DMS114 treated with DMSO at 0.1 percent for 48 hours (cell line): ENCODE data around the gene APH1A.
A peak's percentile ranks its signal among the peaks of the same experiment; 100 is the strongest.
"Not testable (repeated sequence)": the region's sequence is repeated elsewhere in the genome, so short reads cannot be mapped to it uniquely, and the experiment has no call there.

Experiments
- DNase-seq: peaks from one replicate; lab custom pipeline; 2025; ENCODE audit not compliant: unreplicated experiment; lab: John Stamatoyannopoulos, UW

The APH1A gene

DNA sequence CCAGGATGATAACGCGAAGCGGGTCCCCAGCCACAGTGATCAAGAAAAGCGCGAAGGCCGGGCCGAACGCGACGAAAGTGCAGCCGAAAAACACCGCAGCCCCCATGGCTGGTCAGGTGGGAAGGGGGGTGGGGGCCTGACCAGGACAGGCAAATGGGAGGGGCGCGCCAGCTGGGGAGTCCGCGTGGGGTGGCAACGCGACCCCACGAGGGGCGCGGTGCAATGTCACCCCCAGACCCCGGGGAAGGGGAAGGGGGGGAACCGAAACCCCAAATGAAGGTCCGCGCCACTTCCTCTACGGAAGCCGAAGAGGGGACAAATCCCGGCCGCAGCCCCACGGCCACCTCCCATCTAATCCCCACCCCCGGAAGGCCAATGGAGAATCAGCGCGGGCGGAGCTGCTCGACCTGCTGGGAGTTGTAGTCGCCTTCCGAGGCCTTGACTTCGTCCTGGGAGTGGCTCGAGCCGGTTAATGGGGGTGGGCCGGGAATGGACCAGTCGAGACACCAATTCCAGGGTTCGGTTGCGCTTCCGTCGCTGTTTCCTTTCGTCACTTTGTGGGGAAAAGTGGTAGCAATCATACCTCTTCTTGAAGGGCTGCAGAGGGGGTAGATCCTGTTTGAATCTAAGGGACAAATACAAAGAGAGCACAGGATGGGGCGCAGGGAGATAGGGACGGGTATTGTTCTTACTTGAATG, at the start of gene APH1A:
Gene APH1A, minus strand, starts transcription at position 312 of the 699 bp plus-strand sequence. Its CDS starts 206 bp downstream, at position 106.
- DNase-seq: peak; percentile 99

DNA sequence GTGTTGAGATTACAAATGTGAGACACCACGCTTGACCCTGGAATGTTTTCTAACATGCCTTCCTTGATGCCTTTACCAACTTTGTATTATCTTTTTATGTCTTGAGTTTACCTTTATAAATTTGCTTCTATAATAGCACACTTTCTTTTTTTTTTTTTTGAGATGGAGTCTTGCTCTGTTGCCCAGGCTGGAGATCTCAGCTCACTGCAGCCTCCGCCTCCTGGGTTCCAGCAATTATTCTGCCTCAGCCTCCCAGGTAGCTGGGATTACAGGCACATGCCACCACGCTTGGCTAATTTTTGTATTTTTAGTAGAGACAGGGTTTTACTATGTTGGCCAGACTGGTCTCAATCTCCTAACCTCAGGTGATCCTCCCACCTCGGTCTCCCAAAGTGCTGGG, 45.9 kb upstream of the APH1A start:
- DNase-seq: not testable (repeated sequence)

DNA sequence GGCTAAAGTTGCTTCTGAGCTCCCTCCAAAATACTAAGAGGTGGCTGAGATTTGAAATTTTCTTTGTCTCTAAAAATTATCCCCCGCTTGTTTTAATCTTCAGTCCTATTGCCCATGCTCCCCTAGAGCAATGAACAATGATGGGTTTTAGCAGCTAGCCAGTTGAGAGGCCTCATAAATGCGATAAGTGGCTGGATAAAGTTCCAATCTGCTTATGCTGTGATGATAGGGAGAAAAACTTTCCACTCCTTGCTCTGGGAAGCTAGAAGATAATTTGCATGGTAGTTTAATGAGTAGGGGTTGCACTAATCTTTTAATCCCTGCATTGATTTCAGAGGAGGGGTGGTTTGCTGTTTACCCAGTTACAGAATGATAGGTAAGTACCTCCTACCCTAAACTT, 42.9 kb upstream of the APH1A start:
- no peak for DNase-seq

DNA sequence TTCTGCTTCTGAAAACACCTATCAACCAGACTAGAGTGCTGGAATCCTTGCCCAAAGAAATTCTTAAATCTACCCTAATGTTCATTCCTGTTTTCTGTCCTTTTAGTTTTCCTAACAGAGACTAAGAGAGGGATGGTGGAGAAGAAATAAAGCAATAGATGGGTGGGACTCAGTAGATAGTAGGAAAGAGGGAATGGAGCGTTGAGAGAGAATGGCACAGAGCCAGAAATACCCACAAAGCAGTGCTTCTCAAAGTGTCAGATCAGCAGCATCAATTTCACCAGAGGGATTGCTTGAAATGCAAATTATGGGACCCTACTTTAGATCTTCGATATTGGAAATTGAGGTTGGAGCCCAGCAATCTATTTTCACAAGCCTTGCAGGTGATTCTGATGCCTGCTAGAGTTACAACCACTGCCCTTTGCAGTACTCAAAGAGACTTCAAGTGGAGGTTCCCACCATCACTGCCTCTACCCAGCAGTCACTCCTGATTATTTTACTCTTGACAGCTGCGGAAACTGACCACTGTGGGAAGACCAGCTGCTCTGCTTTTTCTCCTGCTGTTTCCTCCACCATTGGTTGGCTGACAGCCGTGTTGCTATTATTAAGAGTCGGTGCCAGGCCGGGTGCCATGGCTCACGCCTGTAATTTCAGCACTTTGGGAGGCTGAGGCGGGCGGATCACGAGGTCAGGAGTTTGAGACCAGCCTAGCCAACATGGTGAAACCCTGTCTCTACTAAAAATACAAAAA, 41.1 kb upstream of the APH1A start:
- DNase-seq: no peak

DNA sequence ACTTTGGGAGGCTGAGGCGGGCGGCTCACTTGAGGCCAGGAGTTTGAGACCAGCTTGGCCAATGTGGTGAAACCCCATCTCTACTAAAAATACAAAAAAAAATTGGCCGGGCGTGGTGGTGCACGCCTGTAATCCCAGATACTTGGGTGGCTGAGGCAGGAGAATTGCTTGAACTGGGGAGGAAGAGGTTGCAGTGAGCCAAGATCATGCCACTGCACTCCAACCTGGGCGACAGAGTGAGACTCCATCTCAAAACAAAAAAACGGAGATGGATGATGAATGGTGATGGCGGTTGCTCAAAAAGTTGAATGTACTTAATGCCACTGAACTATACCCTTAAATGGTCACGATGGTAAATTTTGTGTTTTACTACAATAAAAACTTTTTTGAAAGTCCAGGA, 39.8 kb upstream of the APH1A start:
- not testable (repeated sequence) for DNase-seq

DNA sequence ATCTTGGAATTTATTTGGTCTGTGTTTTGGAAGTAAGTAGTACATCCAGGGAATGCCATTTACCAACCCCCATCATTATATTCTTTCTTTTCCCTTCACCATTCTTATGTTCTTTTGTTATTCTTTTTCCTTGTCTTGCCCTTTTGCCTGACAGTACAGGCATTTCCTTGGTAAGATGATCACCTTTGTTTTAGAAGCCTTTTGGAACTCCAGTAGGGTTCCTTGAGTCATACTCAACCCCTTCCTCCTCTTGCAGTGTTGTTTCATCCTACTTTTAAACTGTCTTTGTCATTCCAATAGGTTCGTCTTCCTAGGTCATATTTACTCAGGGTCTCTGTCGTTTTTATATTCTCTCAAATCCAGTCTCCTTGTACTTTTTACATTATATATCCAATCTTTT, 34.1 kb upstream of the APH1A start:
- DNase-seq: no peak

DNA sequence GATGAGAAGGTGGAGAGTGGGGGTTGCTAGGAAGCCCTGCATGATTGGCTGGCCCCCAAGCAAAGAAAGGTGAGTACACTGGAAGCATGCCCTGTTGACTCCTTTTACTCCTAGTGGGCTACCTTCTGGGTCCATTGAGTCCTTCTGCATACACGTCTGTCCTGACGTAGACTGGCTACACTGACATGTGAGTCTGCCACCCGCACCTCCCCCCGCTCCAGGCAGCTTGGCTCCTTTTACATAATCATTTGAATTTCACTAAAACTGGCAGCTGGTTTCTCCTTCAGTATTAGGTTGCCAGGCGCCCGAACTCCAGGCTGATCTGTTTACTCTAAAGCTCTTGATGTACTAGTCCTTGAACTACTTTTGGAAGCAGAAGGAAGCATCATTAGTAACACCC, 33.5 kb upstream of the APH1A start:
- DNase-seq: no peak

DNA sequence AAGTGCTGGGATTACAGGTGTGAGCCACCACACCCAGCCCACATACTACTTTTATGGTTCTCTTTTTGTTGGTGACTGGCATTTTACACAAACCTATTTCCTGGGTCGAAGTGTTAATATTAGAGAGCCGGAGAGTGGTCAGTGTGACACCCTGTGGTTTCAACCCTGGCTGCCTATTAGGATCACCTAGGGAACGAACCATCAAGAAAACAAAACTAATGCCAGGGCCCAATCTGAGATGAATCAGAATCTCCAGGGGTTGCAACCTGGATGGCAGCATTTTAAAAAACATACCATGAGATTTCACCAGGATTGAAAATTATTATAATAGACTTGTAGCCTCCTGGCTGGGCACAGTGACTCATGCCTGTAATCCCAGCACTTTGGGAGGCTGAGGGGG, 30.9 kb upstream of the APH1A start:
- no peak for DNase-seq

DNA sequence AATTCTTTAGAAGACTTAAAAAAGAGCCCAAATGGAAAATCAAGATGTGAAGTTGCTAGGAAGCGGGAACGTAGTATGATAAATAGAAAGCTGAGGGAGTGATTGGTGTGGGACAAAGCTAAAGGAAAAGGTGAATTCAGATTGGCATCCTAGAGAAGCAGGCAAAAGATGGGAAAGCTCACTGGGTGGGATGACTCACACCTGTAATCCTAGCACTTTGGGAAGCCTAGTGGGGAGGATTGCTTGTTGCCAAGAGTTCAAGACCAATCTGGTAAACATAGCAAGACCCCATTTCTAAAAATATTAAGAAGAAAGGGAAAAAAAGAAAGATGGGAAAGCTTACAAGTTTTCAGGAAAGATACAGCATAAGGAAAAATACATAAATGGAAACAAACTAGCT, 26.7 kb upstream of the APH1A start:
- no peak for DNase-seq

DNA sequence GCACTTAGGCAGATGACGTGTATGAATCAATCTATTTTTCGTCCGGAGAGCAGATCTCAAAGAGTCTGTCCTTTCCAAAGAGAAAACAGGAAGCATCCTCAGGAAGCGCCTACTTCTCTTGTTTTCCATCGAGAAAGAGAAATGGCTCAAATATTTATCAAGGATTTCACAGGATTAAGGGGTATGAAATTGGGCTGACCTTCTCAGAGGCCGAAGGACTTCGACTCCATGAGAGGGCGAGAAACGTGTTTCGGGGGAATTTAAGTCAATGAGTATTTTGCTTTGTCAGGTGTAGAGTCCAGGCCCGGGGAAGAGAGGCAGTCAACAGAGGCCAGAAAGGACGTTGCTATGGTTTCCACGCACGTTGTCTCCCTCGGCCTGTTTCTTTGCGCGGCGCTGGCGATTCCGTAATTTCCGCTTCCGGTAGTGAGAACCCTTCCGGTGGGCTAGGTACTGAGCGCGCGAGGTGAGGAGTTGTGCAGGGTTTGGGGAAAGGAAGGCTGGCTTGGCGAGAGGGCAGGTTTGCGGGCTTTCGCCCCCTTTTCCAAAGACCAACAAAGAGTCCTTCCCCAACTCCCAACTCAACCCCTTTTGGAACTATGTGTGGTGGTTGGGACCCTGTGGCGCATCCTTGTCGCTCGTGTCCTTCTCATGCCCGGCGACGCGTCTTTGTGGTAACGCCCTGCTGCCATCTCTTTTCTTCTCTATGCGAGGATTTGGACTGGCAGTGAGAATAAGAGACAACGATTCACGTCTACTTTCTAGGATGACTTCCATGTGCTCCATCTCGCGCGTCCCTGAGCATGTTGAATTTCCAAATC, 24.8 kb upstream of the APH1A start, which contains the start of gene MRPS21:
Gene MRPS21, plus strand, starts transcription at position 429 of the 821 bp plus-strand sequence. CDS start 506 bp downstream, outside the sequence.
- peak; percentile 98 for DNase-seq

DNA sequence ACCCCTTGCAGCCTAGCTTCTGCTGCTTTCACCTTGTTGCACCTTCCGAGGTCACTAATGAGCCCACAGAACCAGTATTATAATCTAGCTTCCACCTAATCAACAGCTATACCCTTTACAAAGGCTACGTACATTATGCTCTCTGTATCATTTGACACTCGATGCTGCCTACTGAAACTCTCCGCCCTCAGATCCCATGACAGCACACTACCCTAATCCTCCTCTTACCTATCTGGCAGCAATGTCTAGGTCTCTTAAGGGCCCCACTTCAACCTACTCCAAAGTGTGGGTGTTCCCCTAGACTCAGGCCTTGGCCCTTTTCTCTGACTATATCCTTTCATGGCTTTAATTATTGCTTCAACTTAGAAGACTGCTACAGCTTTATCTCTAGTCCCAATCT, 20.0 kb upstream of the APH1A start:
- no peak for DNase-seq

DNA sequence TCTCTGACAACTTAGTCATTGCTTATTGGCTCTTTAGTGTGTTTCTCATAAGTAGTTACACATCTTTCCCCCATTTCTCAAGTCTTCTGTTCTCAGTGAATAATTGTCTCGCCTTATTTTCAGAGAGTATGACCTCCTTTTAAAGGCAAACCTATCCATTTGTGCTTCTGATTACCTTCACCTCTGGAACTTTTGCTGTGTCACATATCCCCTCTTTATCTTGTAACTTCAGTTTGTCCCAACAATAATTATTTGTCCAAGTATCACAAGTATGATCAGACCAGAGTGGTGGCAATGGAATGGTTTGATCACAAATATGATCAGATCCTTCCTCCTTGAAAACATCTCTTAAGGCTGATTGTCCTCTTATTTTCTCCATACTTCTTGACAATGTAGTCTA, 19.6 kb upstream of the APH1A start:
- no peak for DNase-seq

DNA sequence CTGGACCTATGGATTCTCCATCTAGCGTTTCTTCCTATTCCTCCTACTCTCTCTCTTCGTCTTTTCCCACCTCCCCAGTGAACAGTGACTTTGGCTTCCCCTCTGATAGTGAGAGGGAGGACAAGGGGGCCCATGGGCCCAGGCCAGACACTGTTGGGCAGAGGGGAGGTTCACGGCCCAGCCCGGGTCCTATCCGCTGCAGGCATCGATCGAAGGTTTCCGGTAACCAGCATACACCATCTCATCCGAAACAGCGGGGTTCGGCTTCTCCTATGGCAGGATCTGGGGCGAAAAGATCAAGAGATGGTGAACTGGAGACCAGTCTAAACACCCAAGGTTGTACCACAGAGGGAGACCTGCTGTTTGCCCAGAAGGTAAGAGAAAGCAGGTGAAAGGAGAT, 14.4 kb upstream of the APH1A start:
- no peak for DNase-seq

DNA sequence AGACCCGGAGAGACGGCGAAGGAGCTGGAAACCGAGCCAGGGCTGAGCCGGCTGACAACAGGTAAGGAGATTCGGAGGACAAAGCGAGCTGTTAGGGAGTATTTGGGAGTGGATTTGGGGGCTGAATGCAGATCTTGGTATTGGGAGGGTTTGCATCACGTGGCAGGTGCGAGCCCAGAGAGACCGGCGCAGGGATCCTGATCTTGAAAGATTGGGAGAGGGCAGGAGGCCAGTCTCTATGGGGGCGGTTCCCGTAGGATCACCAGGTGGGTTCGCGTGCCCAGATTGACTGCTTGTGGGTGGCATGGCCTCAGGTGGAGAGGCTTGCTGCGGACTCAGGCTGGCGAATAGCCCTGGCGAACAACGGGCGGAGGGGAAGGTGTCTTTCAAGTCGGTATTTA, 13.7 kb upstream of the APH1A start:
- DNase-seq: no peak

DNA sequence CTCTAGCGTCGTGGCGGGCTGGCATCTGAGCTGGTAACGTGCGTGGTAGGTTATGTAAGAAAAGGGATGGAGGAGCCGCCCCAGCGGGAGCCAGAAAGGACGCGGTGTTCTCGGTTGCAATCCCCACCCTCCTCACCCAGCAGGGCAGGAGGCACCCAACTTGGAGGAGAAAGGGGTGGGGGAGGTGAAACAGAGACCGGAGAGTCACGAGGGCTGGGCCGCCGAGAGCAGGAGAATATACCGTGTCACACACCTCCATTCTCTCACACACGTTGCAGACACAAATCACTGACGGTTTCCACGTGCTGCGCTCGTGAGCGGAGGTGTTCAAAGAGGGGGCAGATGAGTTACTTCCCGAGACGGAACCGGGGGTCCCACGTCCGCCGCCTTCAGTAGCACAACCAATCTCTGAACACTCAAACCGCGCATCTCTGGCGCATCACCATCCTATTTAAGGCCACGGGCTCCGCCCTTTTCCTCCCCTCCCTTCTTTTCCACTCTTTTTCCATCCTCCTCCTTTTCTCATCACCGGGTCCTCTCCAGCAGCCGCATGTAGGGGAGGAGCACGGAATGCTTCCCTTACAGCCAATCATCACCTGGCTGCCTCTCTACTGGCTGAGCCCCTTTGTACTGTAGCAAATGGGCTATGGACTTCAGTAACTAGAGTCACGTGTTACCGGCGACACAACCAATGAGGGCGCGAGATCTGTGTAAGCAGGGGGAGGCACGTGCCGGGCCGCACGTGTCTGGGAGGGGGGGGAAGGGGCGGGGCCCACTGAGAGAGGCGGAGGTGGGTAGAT, 13.1 kb upstream of the APH1A start, which contains the start of gene CIART:
Gene CIART, plus strand, starts transcription at position 797 of the 800 bp plus-strand sequence. CDS start 714 bp downstream, outside the sequence.
- peak; percentile 97 for DNase-seq

DNA sequence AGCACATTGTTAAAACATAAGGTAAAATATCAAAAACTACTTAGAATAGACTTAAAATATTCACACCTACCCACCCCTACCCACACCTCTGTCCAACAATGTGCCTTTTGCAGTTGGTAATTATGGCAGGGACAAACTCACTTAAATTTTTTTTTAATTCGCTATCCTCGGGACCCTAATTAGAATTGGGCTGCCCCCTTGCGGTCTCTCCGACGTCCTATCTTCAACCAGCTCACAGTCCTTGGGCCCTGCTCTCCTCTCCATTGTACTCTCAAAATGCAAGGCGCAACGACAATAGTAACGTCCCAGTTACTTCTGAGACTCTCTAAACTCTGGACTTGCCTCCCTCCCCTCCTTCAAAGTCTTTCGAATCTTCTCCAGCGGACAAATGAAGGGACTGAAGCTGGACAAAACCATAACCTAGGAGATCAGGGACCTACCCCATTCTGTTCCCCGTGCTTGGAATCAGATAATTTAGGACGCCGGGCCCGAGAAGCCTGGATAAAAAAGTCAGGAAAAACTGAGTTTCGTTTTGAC, 12.5 kb upstream of the APH1A start:
- DNase-seq: peak; percentile 87

DNA sequence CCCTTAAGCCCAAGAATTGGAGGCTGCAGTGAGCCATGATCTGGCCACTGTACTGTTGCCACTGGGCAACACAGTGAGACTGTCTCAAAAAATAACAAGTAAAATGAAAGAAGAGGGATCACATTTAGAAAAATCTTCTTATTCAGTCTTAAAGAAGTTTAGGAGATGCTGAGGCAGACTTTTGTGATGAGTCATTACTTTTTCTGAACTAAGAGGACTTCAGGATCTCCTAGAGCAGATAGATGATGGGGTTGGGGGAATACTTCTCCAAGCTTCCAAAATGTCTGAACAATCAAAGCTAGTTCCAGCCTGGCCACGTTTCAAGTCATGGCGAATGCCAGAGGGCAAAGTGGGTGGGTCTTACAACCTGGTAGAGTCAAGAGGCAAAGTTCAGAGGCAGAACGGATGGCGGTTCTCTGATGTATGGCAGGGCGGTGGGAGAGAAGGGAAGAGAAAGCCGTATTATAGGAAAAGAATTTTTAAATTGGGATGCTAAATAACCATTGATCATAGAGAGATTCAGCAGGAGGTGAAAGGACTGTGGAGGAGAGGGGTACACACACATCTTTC, 11.4 kb upstream of the APH1A start:
- DNase-seq: no peak

DNA sequence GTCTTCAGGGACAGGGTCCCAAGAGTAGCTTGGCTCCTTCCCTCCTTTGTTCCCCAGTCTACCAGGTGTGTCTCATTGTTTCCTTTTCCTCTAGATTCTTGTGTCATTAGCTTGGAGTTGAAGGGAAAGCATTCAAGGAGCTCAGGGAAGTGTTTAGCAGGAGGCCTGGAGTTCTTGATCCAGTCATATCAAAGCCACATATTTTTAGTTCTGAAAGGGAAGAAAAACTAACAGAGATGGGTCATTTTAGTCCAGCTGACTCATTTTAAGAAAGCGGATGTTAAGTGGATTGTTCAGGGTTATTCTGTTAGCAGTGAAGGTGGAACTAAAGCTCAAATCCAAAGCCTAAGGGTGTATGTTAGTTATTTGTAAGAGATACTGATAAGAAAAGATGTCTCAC, 4.5 kb upstream of the APH1A start:
- no peak for DNase-seq

DNA sequence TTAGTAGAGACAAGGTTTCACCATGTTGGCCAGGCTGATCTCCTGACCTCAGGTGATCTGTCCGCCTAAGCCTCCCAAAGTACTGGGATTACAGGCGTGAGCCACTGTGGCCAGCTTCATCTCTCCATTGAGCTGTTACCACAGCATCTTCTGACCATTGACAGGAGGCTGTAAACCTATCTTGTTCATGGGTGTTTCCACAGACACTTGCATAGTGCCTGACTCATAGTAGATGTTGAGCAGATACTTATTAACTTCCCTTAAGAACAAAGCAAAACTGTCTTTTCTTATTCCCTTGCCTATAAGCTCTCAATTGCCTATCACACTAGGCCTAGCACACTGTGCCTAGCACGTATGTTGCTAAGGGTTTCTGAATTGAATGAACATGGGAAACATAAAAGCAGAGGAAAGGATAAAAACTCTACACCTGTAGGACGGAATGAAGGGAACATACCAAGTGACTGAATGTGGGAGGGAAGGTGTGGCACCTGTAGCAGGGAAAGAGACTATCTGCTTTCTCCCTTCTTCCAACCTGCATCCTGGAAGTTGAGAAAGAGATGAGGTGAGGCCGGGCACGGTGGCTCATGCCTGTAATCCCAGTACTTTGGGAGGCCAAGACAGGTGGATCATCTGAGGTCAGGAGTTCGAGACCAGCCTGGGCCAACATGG, 2.6 kb upstream of the APH1A start:
- no peak for DNase-seq

DNA sequence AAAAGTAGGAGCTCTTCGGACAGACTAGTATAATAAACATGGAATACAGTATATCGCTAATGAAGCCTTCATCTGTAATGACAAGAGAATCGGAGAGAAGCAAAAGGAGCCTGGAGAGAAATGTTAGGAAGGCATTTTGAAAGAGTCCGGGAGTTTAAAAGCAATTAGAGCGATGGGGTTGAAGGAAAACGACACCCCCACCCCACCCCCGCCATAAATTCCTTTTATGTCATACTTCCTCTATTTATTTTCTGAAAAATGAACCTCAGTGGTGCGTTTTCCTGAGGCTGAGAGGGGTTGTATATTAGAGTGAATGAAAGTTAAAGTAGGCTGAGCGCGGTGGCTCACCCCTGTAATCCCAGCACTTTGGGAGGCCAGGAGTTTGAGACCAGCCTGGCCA, 635 bp upstream of the APH1A start:
- no peak for DNase-seq
